HL-60 (cell line): Measurements from ENCODE around the gene PRSS27.

Experiments used
- TF ChIP-seq, protein P1 (sequence below): IDR thresholded peaks from one replicate; pipeline ENCODE4 v1.5.1; 2011; ENCODE audit warnings: low read length, control low read depth, inconsistent platforms; ENCODE audit not compliant: insufficient read depth
- TF ChIP-seq, protein P2 (sequence below): IDR thresholded peaks from 2 replicates; pipeline ENCODE4 v1.6.1; 2012; ENCODE audit warnings: low read depth; ENCODE audit not compliant: insufficient replicate concordance

DNA sequence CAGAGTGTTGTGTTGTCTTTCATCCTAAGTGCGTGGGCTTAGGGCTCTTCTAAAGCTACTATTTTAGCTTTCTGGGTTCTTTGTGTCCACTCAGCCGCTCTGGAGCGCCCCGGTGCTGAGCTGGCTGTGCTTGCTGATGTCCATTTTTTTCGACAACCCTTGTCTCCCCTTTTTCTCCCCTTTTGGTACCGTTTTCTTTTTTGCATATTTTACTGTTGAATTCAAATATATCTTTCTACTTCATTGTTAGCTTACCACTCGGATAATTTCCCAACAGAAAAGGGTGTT is 33.7 kb upstream of the PRSS27 start:
- TF ChIP-seq, protein P1, sequence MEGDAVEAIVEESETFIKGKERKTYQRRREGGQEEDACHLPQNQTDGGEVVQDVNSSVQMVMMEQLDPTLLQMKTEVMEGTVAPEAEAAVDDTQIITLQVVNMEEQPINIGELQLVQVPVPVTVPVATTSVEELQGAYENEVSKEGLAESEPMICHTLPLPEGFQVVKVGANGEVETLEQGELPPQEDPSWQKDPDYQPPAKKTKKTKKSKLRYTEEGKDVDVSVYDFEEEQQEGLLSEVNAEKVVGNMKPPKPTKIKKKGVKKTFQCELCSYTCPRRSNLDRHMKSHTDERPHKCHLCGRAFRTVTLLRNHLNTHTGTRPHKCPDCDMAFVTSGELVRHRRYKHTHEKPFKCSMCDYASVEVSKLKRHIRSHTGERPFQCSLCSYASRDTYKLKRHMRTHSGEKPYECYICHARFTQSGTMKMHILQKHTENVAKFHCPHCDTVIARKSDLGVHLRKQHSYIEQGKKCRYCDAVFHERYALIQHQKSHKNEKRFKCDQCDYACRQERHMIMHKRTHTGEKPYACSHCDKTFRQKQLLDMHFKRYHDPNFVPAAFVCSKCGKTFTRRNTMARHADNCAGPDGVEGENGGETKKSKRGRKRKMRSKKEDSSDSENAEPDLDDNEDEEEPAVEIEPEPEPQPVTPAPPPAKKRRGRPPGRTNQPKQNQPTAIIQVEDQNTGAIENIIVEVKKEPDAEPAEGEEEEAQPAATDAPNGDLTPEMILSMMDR, result no peak
- TF ChIP-seq, protein P2, sequence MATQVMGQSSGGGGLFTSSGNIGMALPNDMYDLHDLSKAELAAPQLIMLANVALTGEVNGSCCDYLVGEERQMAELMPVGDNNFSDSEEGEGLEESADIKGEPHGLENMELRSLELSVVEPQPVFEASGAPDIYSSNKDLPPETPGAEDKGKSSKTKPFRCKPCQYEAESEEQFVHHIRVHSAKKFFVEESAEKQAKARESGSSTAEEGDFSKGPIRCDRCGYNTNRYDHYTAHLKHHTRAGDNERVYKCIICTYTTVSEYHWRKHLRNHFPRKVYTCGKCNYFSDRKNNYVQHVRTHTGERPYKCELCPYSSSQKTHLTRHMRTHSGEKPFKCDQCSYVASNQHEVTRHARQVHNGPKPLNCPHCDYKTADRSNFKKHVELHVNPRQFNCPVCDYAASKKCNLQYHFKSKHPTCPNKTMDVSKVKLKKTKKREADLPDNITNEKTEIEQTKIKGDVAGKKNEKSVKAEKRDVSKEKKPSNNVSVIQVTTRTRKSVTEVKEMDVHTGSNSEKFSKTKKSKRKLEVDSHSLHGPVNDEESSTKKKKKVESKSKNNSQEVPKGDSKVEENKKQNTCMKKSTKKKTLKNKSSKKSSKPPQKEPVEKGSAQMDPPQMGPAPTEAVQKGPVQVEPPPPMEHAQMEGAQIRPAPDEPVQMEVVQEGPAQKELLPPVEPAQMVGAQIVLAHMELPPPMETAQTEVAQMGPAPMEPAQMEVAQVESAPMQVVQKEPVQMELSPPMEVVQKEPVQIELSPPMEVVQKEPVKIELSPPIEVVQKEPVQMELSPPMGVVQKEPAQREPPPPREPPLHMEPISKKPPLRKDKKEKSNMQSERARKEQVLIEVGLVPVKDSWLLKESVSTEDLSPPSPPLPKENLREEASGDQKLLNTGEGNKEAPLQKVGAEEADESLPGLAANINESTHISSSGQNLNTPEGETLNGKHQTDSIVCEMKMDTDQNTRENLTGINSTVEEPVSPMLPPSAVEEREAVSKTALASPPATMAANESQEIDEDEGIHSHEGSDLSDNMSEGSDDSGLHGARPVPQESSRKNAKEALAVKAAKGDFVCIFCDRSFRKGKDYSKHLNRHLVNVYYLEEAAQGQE, result no peak
